T1000 (cell line): ENCODE results near the gene INKA2.
"Not testable (repeated sequence)": the region's sequence is repeated elsewhere in the genome, so short reads cannot be mapped to it uniquely, and the experiment has no call there.

Experiments used
- DNase-seq: peaks from one replicate; lab custom pipeline; 2025; ENCODE audit warnings: mixed read lengths; lab: John Stamatoyannopoulos, UW

INKA2 gene

GRCh38 chr1:111749628-111750027, 10.4 kb upstream of the INKA2 start:
- DNase-seq = no peak

- DNase-seq = no peak
Measured at GRCh38 chr1:111747947-111748346, 8.8 kb upstream of the INKA2 start.

- peak; percentile 66 for DNase-seq
Measured at GRCh38 chr1:111747282-111747734, 8.1 kb upstream of the INKA2 start.

GRCh38 chr1:111746614-111746999, 7.4 kb upstream of the INKA2 start:
- DNase-seq = no peak

- DNase-seq = no peak
Measured at GRCh38 chr1:111745675-111746613, 6.7 kb upstream of the INKA2 start.

- peak; percentile 82 for DNase-seq
Measured at GRCh38 chr1:111743679-111744101, 4.5 kb upstream of the INKA2 start.

- DNase-seq = peak; percentile 69
Measured at GRCh38 chr1:111742938-111743549, 3.8 kb upstream of the INKA2 start.

GRCh38 chr1:111742292-111742691, 3.1 kb upstream of the INKA2 start:
- not testable (repeated sequence) for DNase-seq

GRCh38 chr1:111739925-111740765, 950 bp upstream of the INKA2 start:
- DNase-seq = no peak

GRCh38 chr1:111738436-111739193, 580 bp downstream of the INKA2 start:
- peak; percentile 82 for DNase-seq

GRCh38 chr1:111738133-111738435, 1.1 kb downstream of the INKA2 start:
- no peak for DNase-seq

GRCh38 chr1:111737216-111738132, 1.7 kb downstream of the INKA2 start:
- no peak for DNase-seq

GRCh38 chr1:111736548-111737215, 2.5 kb downstream of the INKA2 start:
- no peak for DNase-seq

- no peak for DNase-seq
Measured at GRCh38 chr1:111735858-111736544, 3.2 kb downstream of the INKA2 start.

GRCh38 chr1:111735321-111735720, 3.9 kb downstream of the INKA2 start:
- no peak for DNase-seq

GRCh38 chr1:111734856-111735255, 4.3 kb downstream of the INKA2 start:
- DNase-seq = no peak

GRCh38 chr1:111734426-111734825, 4.8 kb downstream of the INKA2 start:
- DNase-seq = no peak

- no peak for DNase-seq
Measured at GRCh38 chr1:111733992-111734341, 5.2 kb downstream of the INKA2 start.

GRCh38 chr1:111733183-111733991, 5.8 kb downstream of the INKA2 start:
- peak; percentile 84 for DNase-seq
